K562 (cell line): ENCODE measurements around the gene SULT1C4.
A peak's percentile ranks its signal among the peaks of the same experiment; 100 is the strongest.

Experiments
- HDAC2 ChIP-seq: fragments of 450-650 bp; IDR thresholded peaks from 2 replicates; pipeline ENCODE4 v1.6.1; 2016; ENCODE audit warnings: mild to moderate bottlenecking
- POLR2A ChIP-seq: fragments of 450-650 bp; conservative IDR thresholded peaks from 2 replicates; pipeline ENCODE4 v1.6.1; 2016
- TF ChIP-seq, protein P1 (sequence below): sonication (generic); formaldehyde crosslinking; IDR thresholded peaks from 2 replicates; pipeline ENCODE4 v1.8.0; 2023; ENCODE audit warnings: mild to moderate bottlenecking, missing genetic modification reagents

DNA sequence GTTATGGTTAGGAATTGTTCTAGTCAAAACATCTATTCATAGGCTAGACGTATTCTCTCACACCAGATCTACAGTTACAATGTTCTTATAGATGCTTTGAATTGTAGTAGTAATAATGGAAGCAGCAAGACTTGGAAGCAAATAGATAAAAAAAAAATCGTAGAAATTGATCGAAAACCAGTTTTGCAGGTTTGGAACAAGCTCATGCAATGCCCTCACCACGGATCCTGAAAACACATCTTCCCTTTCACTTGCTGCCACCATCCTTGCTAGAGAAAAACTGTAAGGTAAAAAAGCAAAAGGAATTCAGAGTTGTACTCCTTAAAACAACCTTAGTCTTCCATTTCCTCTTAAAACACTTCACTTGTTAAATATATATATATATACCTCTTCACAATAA, 4.4 kb downstream of the SULT1C4 start:
- no peak for TF ChIP-seq HDAC2
- TF ChIP-seq, protein P1, sequence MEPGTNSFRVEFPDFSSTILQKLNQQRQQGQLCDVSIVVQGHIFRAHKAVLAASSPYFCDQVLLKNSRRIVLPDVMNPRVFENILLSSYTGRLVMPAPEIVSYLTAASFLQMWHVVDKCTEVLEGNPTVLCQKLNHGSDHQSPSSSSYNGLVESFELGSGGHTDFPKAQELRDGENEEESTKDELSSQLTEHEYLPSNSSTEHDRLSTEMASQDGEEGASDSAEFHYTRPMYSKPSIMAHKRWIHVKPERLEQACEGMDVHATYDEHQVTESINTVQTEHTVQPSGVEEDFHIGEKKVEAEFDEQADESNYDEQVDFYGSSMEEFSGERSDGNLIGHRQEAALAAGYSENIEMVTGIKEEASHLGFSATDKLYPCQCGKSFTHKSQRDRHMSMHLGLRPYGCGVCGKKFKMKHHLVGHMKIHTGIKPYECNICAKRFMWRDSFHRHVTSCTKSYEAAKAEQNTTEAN (CRISPR knock-in tag): no peak
- 0 out of 2 replicates have a peak, but pooled peaks have one; percentile 21 for TF ChIP-seq POLR2A
